HEK293T (cell line): ENCODE results near the gene WNK2.

Experiments used
- CTCF ChIA-PET: fragments of 350-600 bp; formaldehyde crosslinking; extraction: SDS; loops from one replicate; lab custom pipeline; 2021; ENCODE audit warnings: antibody characterized with exemption, inconsistent platforms; lab: Yijun Ruan, JAX
- POLR2A ChIA-PET: fragments of 350-600 bp; formaldehyde crosslinking; extraction: SDS; loops from one replicate; lab custom pipeline; 2020; ENCODE audit warnings: antibody characterized with exemption, inconsistent platforms; lab: Yijun Ruan, JAX
- DNase-seq: peaks from one replicate; pipeline ENCODE4 v3.0.0; 2012; ENCODE audit warnings: mixed read lengths; ENCODE audit errors: extremely low spot score
- ARNT ChIP-seq: fragments of 450-650 bp; IDR thresholded peaks from 2 replicates; pipeline ENCODE4 v1.6.1; 2017; ENCODE audit warnings: mild to moderate bottlenecking
- BHLHE40 ChIP-seq: fragments of 450-650 bp; IDR thresholded peaks from 2 replicates; pipeline ENCODE4 v1.6.1; 2016; ENCODE audit warnings: mild to moderate bottlenecking, moderate library complexity, borderline replicate concordance
- CTBP1 ChIP-seq: fragments of 450-650 bp; IDR thresholded peaks from 2 replicates; pipeline ENCODE4 v1.6.1; 2016; ENCODE audit warnings: borderline replicate concordance
- ELF4 ChIP-seq: fragments of 450-650 bp; IDR thresholded peaks from 2 replicates; pipeline ENCODE4 v1.6.1; 2017; ENCODE audit warnings: antibody characterized with exemption
- FOXA1 ChIP-seq: fragments of 450-650 bp; IDR thresholded peaks from 2 replicates; pipeline ENCODE4 v1.6.1; 2016; ENCODE audit warnings: mild to moderate bottlenecking
- FOXK2 ChIP-seq: fragments of 450-650 bp; IDR thresholded peaks from 2 replicates; pipeline ENCODE4 v1.6.1; 2016; ENCODE audit warnings: mild to moderate bottlenecking
- FOXM1 ChIP-seq: fragments of 450-650 bp; IDR thresholded peaks from 2 replicates; pipeline ENCODE4 v1.6.1; 2017; ENCODE audit warnings: mild to moderate bottlenecking, borderline replicate concordance
- HDGF ChIP-seq: fragments of 450-650 bp; IDR thresholded peaks from 2 replicates; pipeline ENCODE4 v1.6.1; 2017; ENCODE audit warnings: antibody characterized with exemption, borderline replicate concordance
- L3MBTL2 ChIP-seq: fragments of 450-650 bp; conservative IDR thresholded peaks from 2 replicates; pipeline ENCODE4 v1.6.1; 2016; ENCODE audit warnings: mild to moderate bottlenecking
- LEF1 ChIP-seq: fragments of 450-650 bp; IDR thresholded peaks from 2 replicates; pipeline ENCODE4 v1.6.1; 2017; ENCODE audit warnings: mild to moderate bottlenecking, borderline replicate concordance
- NFRKB ChIP-seq: fragments of 450-650 bp; IDR thresholded peaks from 2 replicates; pipeline ENCODE4 v1.6.1; 2016; ENCODE audit warnings: mild to moderate bottlenecking, moderate library complexity
- SP1 ChIP-seq: fragments of 450-650 bp; IDR thresholded peaks from 2 replicates; pipeline ENCODE4 v1.6.1; 2017
- SUZ12 ChIP-seq: fragments of 450-650 bp; IDR thresholded peaks from 2 replicates; pipeline ENCODE4 v1.6.1; 2016; ENCODE audit warnings: mild to moderate bottlenecking
- TARDBP ChIP-seq: fragments of 450-650 bp; IDR thresholded peaks from 2 replicates; pipeline ENCODE4 v1.6.1; 2016
- ZNF384 ChIP-seq: fragments of 450-650 bp; IDR thresholded peaks from 2 replicates; pipeline ENCODE4 v1.6.1; 2016
- TF ChIP-seq, protein P1 (sequence below): fragments of 450-650 bp; IDR thresholded peaks from 2 replicates; pipeline ENCODE4 v1.6.1; 2016

The WNK2 gene

DNA sequence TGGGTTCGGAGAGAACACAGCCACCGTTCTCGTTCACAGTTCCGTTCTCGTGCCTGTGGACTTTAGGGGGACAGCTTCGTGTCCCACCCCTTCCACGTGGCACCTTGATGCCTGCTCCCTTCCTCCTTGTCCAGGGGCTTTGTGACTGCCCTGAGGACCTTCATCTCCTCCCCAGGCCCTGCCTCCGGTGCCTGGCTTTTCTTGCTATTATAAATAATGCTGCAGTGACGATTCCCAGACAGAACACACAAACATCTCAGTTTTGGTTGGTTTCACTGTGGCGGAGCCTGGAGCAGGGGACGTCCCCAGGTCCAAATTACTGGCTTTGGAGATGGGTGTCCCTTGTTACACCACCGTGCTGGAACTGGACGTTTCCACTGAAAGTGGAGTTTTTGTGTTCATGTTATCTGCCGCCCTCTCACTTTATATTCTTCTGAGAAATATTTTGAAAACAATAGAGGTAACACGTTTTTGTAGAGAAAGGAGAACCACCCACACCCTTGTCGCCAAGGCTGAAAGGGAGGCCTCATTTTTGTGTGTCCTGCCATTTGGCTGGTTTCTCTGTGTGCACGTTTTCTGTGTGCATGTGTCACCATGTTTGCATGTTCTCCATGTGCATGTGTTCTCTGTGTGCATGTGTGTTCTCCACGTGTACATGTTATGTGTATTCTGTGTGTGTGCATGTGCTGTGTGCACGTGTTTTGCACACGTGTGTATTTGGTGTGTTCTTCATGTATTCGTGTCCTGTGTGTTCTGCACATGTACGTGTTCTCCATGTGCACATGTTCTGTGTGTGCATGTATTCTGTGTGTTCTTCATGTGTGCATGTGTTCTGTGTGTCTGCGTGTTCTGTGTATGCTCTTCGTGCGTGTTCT, 24.2 kb downstream of the WNK2 start:
- POLR2A ChIA-PET: no interaction called here

GRCh38 chr9:93209097-93209496, 25.2 kb downstream of the WNK2 start:
- TF ChIP-seq LEF1 (no peak), HDGF (no peak), CTBP1 (no peak), TARDBP (no peak), SP1 (no peak), BHLHE40 (no peak), SUZ12 (no peak), ELF4 (no peak), FOXM1 (no peak), L3MBTL2 (no peak), FOXA1 (no peak), ZNF384 (no peak), FOXK2 (no peak), ARNT (no peak), NFRKB (no peak)
- TF ChIP-seq, protein P1, sequence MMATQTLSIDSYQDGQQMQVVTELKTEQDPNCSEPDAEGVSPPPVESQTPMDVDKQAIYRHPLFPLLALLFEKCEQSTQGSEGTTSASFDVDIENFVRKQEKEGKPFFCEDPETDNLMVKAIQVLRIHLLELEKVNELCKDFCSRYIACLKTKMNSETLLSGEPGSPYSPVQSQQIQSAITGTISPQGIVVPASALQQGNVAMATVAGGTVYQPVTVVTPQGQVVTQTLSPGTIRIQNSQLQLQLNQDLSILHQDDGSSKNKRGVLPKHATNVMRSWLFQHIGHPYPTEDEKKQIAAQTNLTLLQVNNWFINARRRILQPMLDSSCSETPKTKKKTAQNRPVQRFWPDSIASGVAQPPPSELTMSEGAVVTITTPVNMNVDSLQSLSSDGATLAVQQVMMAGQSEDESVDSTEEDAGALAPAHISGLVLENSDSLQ: no peak
- POLR2A ChIA-PET: no interaction called here
- CTCF ChIA-PET: no interaction called here

More for the DNA sequence above, 24.2 kb downstream of the WNK2 start:
- TF ChIP-seq ZNF384 (no peak), SUZ12 (no peak), LEF1 (no peak), SP1 (no peak), ELF4 (no peak), FOXA1 (no peak), TARDBP (no peak), CTBP1 (no peak), BHLHE40 (no peak), HDGF (no peak), FOXM1 (no peak)
- no peak for DNase-seq
- CTCF ChIA-PET: no interaction called here

GRCh38 chr9:93209576-93210323, 25.8 kb downstream of the WNK2 start:
- DNase-seq: no peak
- CTCF ChIA-PET: no interaction called here
- POLR2A ChIA-PET: no interaction called here
- no peak for TF ChIP-seq FOXA1
- no peak for TF ChIP-seq SUZ12
- no peak for TF ChIP-seq ELF4
- TF ChIP-seq BHLHE40: no peak
- no peak for TF ChIP-seq ZNF384
- no peak for TF ChIP-seq L3MBTL2
- no peak for TF ChIP-seq TARDBP
- no peak for TF ChIP-seq ARNT
- no peak for TF ChIP-seq NFRKB
- TF ChIP-seq, protein P1: no peak

More at GRCh38 chr9:93209097-93209496, 25.2 kb downstream of the WNK2 start:
- no peak for DNase-seq

GRCh38 chr9:93210324-93210973, 26.5 kb downstream of the WNK2 start:
- TF ChIP-seq NFRKB (no peak), L3MBTL2 (no peak), FOXK2 (no peak), SP1 (no peak), HDGF (no peak), LEF1 (no peak), ELF4 (no peak), ZNF384 (no peak), ARNT (no peak), FOXM1 (no peak), SUZ12 (no peak), CTBP1 (no peak), TARDBP (no peak), FOXA1 (no peak), BHLHE40 (no peak)
- TF ChIP-seq, protein P1: no peak
- no peak for DNase-seq
- CTCF ChIA-PET: no interaction called here
- POLR2A ChIA-PET: no interaction called here

GRCh38 chr9:93210974-93211653, 27.2 kb downstream of the WNK2 start:
- ChIA-PET CTCF (no interaction called here), POLR2A (no interaction called here)
- no peak for DNase-seq
- TF ChIP-seq FOXK2 (no peak), SP1 (no peak), ELF4 (no peak), LEF1 (no peak), SUZ12 (no peak), HDGF (no peak), FOXA1 (no peak), BHLHE40 (no peak), ZNF384 (no peak), FOXM1 (no peak), ARNT (no peak)
- TF ChIP-seq, protein P1: no peak
